GM18870 (cell line): Measurements from ENCODE around the gene RIPPLY1.

Experiments used
- ATAC-seq: cut with Tn5 transposase; IDR thresholded peaks from one replicate; pipeline ENCODE4 v1.9.1; 2021; ENCODE audit warnings: moderate library complexity; ENCODE audit not compliant: unreplicated experiment

Gene RIPPLY1, protein sequence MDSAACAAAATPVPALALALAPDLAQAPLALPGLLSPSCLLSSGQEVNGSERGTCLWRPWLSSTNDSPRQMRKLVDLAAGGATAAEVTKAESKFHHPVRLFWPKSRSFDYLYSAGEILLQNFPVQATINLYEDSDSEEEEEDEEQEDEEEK

DNA sequence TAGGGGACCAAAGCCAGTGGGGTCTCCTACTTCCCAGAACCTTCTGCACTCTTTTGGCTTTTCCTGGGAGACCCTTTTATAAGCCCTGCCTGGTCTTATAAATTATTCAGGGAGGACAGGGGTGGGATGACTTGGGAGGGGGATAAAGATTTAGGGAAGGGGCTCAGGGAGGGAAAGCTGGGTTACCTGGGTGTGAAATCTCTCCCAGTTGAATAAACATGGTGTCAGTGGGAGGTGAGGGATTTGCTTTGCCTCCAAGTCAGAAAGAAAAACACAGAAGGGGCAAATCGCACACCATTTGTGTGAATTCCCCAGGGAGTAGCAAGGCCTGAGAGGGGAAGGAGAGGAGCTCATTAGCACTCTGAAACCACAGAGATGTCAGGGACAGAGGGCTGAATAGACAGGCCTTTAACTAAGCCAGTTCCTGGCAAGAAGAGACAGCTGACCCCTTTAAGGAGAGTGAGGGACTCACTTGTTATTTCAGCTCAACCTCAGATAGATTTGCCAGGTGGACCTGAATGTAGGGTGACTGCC, at the start of gene RIPPLY1:
Gene RIPPLY1 (minus strand): TSS at position 51 of the 534 bp plus-strand sequence. CDS start 54 bp downstream, outside the sequence.
- no peak for ATAC-seq

DNA sequence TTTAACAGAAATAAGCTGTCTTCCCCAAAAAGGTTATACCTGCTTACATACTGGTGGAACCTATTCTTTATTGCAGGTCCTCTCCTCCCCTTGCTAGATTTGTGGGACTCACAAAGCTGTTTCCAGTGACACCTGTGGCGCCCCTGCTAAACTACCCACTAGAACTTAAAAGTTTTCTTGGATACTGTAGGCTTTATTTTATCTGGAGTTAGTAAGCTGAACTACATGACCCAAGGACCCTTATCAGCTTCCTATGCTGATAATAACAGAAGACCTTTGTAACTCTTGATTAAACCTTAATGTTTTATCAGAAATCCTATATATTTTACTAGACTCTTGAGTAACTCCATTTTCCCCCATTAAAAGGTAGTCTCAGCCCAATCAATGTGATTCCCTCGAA, 49.4 kb upstream of the RIPPLY1 start:
- no peak for ATAC-seq

DNA sequence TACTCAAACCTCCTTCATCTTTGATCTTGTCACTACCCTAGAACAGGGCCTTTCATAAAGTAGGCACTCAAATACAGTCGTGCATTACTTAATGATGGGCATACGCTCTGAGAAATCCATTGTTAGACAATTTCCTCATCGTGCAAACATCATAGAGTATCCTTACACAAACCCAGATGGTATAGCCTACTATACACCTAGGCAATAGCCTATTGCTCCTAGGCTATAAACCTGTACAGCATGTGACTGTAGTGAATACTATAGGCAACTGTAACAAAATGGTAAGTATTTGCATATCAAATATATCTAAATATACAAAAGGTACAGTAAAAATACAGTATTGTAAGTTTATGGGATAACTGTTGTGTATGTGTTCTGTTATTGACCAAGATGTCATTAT, 48.9 kb upstream of the RIPPLY1 start:
- ATAC-seq = no peak

DNA sequence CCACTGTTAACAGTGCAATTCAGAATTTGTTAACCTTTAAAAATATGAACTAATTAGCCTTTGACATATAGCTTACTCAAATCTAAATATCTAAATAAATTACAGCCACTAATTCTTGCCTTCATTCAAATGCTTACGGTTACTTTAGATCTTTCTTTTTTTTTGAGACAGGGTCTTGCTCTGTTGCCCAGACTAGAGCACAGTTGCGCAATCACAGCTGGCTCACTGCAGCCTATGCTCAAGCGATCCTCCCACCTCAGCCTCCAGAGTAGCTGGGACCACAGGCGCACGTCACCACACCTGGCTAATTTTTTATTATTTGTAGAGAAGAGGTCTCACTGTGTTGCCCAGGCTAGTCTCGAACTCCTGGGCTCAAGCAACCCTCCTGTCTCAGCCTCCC, 48.1 kb upstream of the RIPPLY1 start:
- no peak for ATAC-seq

DNA sequence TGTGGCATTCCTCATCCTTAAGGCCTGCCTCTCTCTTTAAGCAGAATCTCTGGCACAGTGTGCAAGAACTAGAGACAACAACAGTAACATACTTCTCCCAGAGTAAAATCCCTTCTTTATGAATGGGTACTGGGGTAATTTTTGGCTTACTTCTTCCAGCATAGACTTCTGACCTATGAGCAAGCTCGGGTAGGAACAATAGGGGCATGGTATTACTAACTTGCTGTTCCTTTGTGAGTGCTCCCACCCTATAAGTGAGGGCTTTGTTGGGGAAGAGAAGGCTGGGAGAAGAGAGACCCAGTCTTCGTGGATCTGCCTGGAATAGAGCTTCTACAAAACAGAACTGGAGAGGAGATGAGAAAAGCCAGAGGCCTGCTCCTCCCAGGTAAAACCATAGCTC, 47.2 kb upstream of the RIPPLY1 start:
- ATAC-seq = no peak

DNA sequence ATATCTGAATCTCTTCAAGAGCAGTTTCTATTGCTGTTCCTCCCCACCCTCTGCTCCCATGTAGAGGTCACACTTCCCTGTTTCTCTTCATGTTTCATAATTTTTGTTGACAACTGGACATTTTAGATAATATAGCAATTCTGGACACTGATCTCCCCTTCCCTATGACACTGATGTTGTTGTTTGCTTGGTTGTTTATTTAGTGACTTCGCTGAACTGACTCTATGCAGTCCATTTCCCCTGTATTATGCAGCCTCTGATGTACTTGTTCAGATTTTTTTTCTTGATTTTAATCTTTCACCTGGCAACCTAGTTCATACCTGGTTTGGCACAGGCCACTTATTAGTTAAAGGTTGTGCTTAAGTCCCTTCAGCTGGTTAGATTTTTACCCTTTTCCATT, 46.2 kb upstream of the RIPPLY1 start:
- no peak for ATAC-seq

DNA sequence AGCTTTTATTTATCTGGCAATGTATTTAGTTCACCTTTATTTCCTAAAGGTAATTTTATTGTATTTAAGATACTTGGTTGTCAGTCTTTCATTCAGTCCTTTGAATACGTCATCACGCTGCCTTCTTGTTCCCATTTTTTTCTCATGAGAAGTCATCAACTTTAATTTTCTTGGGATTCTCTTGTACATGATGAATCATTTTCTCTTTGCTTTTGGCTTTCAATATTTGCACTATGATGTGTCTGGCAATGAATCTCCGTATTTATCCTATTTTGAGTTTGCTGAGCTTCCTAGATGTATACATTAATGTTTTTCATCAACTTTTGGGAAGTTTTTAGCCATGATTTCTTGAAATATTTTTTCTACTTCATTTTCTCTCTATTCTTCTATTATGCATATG, 45.5 kb upstream of the RIPPLY1 start:
- ATAC-seq = no peak

DNA sequence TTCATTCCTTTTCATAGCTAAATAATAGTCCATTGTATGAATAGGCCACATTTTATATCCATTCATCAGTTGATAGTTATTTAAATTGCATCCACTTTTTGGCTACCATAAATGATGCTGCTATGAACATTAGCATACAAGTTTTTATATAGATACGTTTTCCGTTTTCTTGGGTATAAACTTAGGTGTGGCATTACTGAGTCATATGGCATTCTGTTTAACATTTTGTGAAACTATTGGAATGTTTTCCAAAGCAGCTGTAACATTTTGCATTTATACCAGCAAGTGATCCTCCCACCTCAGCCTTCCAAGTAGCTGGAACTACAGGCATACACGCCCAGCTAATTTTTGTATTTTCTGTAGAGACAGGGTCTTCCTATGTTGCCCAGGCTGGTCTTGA, 43.3 kb upstream of the RIPPLY1 start:
- no peak for ATAC-seq

DNA sequence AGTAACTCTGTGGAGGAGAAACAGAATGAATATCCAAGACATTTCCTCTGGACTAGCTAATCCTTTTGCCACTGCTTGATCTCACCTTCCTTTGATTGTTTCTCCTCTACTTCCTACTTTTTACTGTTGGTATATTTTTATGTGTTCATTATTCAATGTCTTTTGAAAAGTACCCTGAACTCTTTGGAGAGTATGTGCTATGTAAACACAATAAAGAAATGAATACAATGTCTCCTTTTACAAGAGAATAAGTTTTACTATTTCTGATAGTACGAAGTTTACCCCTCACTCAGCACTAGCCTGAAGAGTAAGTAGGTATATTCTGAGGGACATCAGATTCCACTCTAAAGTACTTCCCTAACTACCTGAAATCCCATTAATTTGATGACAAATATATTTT, 36.9 kb upstream of the RIPPLY1 start:
- ATAC-seq = no peak

DNA sequence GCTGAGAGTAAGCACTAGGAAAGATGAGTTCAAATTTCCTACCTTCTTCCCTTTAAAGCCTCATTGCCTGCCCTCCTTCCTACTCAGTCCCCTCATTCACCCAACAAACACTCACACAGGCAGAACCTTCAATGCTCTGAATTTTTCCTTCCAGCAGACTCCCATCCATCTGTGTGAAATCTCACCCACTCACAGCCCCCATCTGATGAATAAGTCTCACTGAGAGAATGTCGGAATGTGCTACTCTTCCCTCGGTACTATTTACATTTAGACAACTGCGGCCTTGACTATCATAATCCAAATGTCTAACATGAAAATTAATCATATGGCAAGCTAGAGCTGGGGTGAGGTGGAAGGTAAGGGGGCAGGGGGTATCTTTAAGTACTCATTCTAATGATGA, 36.4 kb upstream of the RIPPLY1 start:
- no peak for ATAC-seq

DNA sequence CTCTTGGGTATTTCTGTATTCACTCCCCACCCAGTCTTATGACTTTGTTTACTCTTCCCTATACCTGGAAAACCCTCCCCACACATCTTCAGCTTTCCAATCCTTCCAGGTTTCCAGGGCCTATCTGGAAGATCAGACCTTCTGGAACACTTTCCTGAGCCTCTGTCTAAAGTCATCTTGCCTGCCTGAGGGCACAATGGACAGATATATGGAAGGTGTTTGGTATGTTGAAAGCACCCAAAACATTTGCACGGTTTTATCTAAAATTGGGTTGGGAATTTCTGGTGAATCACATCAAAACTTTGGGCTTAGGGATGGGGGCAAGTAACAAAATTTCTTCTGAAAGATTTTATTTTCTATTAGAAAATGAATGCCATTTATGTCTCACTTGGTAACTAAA, 33.1 kb upstream of the RIPPLY1 start:
- no peak for ATAC-seq

DNA sequence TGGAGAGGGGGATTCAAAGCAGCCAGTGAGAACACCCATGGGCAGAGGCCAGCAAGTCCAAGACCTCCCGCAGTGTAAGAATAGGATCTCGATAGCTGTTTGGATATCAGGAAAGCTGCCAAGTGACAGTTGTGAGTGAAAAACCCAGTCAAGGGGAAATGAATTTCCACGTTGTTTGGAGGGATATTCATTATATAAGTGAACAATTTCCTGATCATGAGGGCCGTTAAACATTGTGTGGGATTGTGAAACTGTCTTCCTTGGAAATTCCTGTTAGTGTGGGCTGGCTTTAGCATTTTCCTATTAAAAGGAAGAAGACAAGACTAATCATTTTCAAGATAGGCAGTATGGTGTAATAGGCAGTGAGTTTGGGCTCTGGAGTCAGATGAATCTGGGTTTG, 32.0 kb upstream of the RIPPLY1 start:
- ATAC-seq = no peak

DNA sequence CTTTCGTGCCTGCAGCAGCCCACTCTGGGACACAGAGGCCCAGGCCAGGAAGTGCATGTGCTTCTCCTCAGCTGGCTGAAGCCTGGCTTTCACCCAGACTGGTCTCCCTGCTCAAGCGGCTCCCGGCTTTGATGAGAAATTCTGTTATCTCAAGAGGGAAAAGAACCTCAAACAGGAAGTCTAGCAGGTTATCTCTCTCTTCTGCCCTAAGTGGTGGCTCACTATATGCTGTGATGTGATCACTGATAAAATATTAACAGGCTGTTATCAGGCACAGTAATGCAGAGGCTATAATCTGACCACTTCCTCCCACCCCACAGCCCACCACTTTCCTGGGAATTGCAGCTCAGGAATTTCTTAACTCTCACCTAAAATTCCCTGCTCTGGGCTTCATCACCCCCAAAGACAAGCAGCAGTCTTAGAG, 30.4 kb upstream of the RIPPLY1 start:
- ATAC-seq = no peak

DNA sequence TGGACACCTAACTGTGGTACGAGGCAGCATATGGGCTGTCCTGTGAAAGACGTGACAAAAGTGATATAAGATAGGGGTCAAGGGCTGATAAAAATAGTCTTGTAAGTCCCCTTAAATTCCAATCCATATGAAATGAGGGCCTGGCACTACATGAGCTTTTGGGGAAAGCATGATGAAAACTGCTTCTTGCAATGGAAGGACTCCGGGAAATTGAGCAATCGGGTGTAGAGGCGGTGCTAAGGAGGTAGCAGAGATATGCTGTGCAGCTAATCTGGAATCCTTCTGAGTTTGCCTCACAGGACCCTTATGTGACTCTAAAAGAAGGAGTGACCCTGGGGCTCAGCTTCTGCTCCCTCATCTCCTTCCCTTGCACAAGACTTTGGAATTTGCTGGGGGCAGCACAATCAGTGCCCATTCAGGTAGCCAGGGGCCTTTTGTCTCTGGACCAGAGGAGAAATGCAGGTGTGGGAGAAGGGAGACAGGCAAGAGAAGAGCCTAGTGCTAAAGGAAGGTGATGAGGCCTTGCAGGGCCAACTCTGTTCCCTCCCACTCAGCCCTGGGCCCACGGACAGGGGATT, 29.9 kb upstream of the RIPPLY1 start:
- ATAC-seq = no peak

DNA sequence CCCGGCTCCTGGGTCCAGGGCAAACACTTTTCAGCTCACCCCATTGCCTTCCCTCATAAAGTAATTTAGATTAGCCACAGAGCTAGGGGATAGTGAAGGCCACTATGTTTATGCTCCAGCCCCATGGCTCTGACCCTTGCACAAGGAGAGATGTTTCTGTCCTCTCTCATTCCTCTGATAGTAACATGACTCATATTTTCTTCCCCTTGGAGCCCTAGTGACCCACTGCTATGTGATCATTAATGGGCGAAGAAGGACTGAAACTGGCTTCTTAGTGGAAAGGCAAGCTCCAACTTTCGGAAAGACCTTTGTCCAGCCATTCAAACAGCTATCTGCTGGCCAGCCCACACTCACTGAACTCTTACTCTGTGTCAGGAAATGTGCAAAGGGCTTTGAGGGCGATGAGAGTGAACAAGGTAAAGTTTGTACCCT, 29.4 kb upstream of the RIPPLY1 start:
- ATAC-seq = no peak

DNA sequence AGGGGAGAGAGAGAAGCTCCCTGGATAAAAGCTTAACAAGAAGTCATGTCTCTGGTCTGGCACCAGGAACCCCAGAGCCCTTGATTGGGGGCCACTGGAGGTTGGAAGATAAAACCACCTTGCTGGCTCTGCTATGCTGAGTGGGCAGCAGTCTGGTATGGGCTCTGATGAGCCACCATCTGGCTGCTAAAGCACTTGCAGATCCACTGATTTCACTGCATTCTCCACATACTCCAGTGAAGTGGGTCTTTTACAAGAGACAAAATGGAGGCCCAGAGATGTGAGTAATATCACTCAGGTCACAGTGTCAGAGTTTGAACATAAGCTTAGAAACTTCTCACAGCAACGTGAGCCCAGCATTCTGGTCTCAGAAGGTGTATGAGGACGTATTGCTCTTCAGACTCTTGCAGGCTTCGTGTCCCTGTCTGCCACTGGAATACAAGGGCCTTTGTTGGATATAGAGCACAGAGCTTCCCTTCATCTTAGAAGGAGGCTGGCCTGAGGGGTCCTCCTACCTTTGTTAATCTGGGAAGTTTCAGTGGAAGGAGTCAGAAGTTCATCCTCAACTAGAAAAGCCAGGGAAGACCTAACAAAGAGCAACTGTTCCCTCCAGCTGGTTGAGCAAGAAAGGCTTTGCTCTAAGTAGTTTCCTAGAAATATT, 28.8 kb upstream of the RIPPLY1 start:
- ATAC-seq = no peak

DNA sequence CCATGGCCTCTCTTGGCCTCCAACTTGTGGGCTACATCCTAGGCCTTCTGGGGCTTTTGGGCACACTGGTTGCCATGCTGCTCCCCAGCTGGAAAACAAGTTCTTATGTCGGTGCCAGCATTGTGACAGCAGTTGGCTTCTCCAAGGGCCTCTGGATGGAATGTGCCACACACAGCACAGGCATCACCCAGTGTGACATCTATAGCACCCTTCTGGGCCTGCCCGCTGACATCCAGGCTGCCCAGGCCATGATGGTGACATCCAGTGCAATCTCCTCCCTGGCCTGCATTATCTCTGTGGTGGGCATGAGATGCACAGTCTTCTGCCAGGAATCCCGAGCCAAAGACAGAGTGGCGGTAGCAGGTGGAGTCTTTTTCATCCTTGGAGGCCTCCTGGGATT, 25.1 kb upstream of the RIPPLY1 start:
- ATAC-seq = no peak

DNA sequence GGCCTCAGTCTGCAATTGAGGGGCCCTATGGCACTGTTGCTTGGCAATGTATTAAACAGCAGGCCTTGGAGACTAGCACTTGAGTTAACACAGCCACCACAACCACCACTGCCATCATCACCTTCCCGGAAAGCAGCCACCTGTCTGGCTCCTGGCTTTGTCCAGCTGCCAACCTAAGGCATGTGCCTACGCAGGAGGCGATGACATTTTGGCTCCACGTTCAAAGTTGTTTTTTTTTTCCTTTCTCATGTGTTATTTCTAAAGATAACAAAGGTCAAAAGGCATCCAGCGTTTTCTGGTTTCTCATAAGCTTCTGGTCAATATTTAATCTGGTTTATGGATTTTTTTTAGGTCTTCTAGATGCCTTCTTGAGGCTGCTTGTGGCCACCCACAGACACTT, 24.6 kb upstream of the RIPPLY1 start:
- no peak for ATAC-seq

DNA sequence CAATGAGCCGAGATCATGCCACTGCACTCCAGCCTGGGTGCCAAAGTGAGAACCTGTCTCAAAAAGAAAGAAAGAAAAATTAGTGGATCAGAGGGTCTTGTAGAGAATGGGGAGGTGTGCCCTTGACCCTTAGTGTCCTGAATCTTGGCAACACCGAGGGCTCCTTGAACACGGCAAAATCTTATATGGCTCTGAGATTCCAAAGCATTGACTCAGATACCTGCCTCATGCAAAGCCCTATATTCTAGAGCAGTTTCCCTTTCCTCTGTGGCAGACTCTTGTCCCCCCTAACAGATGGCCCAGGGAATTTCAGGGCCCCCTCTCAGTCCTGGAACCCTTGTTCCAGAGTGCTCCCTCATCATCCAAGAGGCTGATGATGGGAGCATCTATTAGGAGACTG, 23.9 kb upstream of the RIPPLY1 start:
- no peak for ATAC-seq

DNA sequence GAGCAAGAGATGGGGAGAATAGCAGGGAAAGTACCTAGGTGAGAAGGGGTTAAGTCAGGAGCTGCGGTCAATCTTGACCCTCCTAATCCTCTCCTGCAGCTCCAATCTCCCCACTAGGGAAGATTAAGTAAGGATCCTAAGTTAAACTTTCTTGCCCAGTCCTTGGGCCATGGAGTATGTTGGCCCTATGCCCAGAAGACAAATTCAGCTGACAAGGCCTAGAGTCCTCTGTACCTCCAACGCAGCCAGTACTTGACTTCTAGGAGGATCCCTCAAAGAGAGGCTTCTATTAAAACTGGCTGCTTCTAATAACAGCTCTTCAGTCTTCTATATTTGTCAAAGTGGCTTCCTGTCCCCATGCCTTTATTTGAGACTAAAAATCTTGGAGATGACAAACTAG, 18.5 kb upstream of the RIPPLY1 start:
- no peak for ATAC-seq

DNA sequence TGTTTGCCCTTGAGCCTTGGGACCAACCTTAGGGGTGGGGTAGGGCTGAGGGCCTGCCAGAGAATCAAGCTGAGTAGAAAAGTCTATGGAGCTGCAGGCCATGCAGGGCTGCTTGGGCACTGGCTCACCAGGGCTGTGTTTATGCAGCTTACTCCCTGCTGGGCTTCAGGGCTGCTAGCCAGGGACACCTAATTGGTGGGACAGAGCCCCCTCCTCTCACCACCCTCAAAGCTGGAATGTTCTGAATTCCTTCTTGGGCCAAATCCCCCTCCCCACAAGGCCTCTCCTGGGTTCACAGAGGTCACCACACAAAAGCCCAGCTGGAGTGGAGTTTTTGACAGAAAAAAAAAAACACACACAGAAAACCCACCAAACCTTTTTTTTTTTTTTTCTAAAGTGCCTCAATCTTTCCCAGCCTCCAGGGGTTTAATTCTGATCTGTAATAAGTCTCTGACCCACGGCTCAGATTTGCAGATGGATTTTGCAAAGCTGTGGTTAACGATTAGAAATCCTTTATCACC, 16.9 kb upstream of the RIPPLY1 start, which contains the start of gene CLDN2:
Gene CLDN2 (plus strand): TSS at position 471 of the 521 bp plus-strand sequence. CDS start 7,827 bp downstream, outside the sequence.
- no peak for ATAC-seq
